Hepatocyte (in vitro differentiated cells): Measurements from ENCODE around the gene ULK2.

Experiments
- EZH2 ChIP-seq: fragments of 200-600 bp; sonication (generic); IDR thresholded peaks from 2 replicates; pipeline ENCODE4 v1.6.1; 2016; ENCODE audit warnings: antibody characterized with exemption, mild to moderate bottlenecking, borderline replicate concordance
- EZH2phosphoT487 ChIP-seq: fragments of 200-600 bp; sonication (generic); IDR thresholded peaks from one replicate; pipeline ENCODE4 v1.6.1; 2018; ENCODE audit warnings: antibody characterized with exemption, mild to moderate bottlenecking, low read depth, moderate library complexity; ENCODE audit not compliant: unreplicated experiment, severe bottlenecking
- TF ChIP-seq, protein P1 (sequence below): fragments of 200-600 bp; sonication (generic); IDR thresholded peaks from 2 replicates; pipeline ENCODE4 v1.5.1; 2016; ENCODE audit warnings: antibody characterized with exemption, mild to moderate bottlenecking; ENCODE audit not compliant: poor library complexity

DNA sequence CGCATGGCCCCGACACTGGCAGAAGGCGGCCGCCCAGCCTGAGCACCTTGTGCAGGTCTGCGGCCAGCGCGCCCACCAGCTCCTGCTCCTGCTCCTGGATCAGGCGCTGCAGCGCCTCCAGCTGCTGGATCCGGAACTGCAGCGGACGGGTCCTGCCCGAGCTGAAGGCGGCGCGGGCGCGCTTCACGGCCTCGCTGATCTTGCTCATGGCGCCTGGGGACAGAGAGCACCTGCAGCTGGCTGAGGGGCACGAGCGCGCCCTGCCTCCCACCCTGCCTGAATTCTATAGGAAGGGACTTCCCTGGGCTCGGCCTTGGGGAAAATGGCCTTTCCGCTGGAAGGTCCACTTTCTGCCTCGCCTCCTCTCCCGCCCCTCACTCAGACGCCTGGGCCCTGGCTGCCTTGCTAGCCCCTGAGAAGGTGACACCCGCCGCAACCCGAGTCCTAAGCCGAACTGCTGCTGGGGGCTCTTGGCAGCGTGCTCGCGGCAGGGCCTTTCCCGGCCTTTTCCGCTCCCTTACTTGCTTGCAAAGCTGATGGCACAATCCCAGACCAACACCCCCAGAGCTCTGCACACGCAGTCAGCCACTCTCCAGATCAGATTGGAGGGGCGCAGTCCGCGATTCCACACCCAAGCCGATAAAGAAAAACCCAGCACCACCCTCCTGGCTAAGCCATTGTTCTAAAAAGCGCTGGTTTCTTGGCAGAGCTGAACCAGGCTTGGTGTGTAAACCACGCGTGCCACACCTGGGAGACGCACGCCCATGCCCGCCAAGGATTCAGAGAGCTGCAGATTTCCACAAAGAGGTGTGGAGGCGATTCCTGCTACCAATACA, 122.6 kb downstream of the ULK2 start:
- TF ChIP-seq, protein P1, sequence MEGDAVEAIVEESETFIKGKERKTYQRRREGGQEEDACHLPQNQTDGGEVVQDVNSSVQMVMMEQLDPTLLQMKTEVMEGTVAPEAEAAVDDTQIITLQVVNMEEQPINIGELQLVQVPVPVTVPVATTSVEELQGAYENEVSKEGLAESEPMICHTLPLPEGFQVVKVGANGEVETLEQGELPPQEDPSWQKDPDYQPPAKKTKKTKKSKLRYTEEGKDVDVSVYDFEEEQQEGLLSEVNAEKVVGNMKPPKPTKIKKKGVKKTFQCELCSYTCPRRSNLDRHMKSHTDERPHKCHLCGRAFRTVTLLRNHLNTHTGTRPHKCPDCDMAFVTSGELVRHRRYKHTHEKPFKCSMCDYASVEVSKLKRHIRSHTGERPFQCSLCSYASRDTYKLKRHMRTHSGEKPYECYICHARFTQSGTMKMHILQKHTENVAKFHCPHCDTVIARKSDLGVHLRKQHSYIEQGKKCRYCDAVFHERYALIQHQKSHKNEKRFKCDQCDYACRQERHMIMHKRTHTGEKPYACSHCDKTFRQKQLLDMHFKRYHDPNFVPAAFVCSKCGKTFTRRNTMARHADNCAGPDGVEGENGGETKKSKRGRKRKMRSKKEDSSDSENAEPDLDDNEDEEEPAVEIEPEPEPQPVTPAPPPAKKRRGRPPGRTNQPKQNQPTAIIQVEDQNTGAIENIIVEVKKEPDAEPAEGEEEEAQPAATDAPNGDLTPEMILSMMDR: peak; percentile 89
- no peak for TF ChIP-seq EZH2
- TF ChIP-seq EZH2phosphoT487: no peak
